B cell (primary cell): Measurements from ENCODE around the gene ELOVL3. TPM values are rescaled to one million over a fixed set of nuclear protein-coding genes. Genes with fewer than 3 reads are reported as not detected.
A peak's percentile ranks its signal among the peaks of the same experiment; 100 is the strongest.

Experiments used
- ATAC-seq: fragments of 200-7000 bp; cut with Tn5 transposase; one replicate; pipeline ENCODE4 v1.10.0; 2021; ENCODE audit warnings: low read depth, mild to moderate bottlenecking, moderate number of reproducible peaks, moderate library complexity
- CTCF ChIA-PET: fragments of 350-600 bp; sonication (Branson Sonifier 250); formaldehyde crosslinking; loops from one replicate; lab custom pipeline; 2021; ENCODE audit warnings: antibody characterized with exemption, inconsistent platforms; lab: Charles Lee
- POLR2A ChIA-PET: fragments of 350-600 bp; sonication (Branson Sonifier 250); formaldehyde crosslinking; loops from one replicate; lab custom pipeline; 2021; ENCODE audit warnings: antibody characterized with exemption; lab: Charles Lee
- DNase-seq: peaks from one replicate; pipeline ENCODE4 v3.0.0; 2013
- H2AFZ ChIP-seq: 2 replicates; pipeline ENCODE4 v1.6.1; 2012; ENCODE audit warnings: mild to moderate bottlenecking, low read depth, low read length; ENCODE audit not compliant: insufficient read depth, poor library complexity, severe bottlenecking
- H3K27ac ChIP-seq, 2 donors: 1 replicate in 1 of 2; 2 replicates in 1 of 2; pipeline ENCODE4 v1.5.1; 2012 to 2013; ENCODE audit warnings: low read length in 2 of 2, mild to moderate bottlenecking in 2 of 2, moderate library complexity in 1 of 2
- H3K27me3 ChIP-seq, 4 experiments: fragments of 200-600 bp in 1 of 4; sonication (generic) in 1 of 4; replicated peaks in 1 of 4; 1 replicate in 2 of 4; 2 replicates in 2 of 4; pipeline versions ENCODE4 v1.6.1 to v1.7.0; 2013 to 2016; ENCODE audit warnings: low read length in 3 of 4, mild to moderate bottlenecking in 2 of 4, mixed read lengths in 1 of 4, moderate library complexity in 1 of 4; ENCODE audit not compliant: insufficient read depth in 4 of 4, control insufficient read depth in 3 of 4; ENCODE audit errors: control extremely low read depth in 1 of 4
- H3K36me3 ChIP-seq, 2 experiments: replicated peaks in 1 of 2; 1 replicate in 1 of 2; 2 replicates in 1 of 2; pipeline versions ENCODE4 v1.6.1 to v1.7.1; 2013; ENCODE audit warnings: low read length in 1 of 2; ENCODE audit not compliant: insufficient read depth in 2 of 2, control insufficient read depth in 1 of 2; ENCODE audit errors: control extremely low read depth in 1 of 2, extremely low read depth in 1 of 2
- H3K4me1 ChIP-seq, 2 donors: fragments of 200-600 bp in 1 of 2; sonication (generic) in 1 of 2; 1 replicate in 1 of 2; 2 replicates in 1 of 2; pipeline versions ENCODE4 v1.5.1 to v1.6.1; 2013 to 2017; ENCODE audit warnings: low read length in 2 of 2; ENCODE audit not compliant: control insufficient read depth in 2 of 2, insufficient read depth in 2 of 2
- H3K4me2 ChIP-seq: replicated peaks from 2 replicates; pipeline ENCODE3; 2012; ENCODE audit warnings: mild to moderate bottlenecking, low read depth, low read length; ENCODE audit not compliant: poor library complexity, severe bottlenecking
- H3K4me3 ChIP-seq, 5 experiments: fragments of 200-600 bp in 1 of 5; sonication (generic) in 1 of 5; 1 replicate in 3 of 5; 2 replicates in 2 of 5; pipeline versions ENCODE4 v1.5.1 to v1.7.0; 2011 to 2016; ENCODE audit warnings: low read length in 4 of 5, mild to moderate bottlenecking in 4 of 5, low read depth in 2 of 5, control low read depth in 1 of 5, moderate library complexity in 1 of 5; ENCODE audit not compliant: insufficient read depth in 1 of 5; ENCODE audit errors: control extremely low read depth in 1 of 5, extremely low read depth in 1 of 5
- H3K79me2 ChIP-seq: fragments of 200-600 bp; sonication (generic); one replicate; pipeline ENCODE4 v1.6.0; 2016; ENCODE audit warnings: low read length; ENCODE audit not compliant: control insufficient read depth, insufficient read depth
- H3K9ac ChIP-seq: fragments of 200-600 bp; sonication (generic); 2 replicates; pipeline ENCODE4 v1.6.1; 2017; ENCODE audit warnings: mild to moderate bottlenecking, low read length, moderate library complexity
- H3K9me3 ChIP-seq, 3 donors: one replicate each; pipeline versions ENCODE4 v1.6.1 to v1.7.1; 2013; ENCODE audit warnings: low read length in 2 of 3; ENCODE audit not compliant: control insufficient read depth in 2 of 3, insufficient read depth in 1 of 3; ENCODE audit errors: control extremely low read depth in 1 of 3
- H4K20me1 ChIP-seq: 2 replicates; pipeline ENCODE4 v1.6.0; 2012; ENCODE audit warnings: mild to moderate bottlenecking, low read length; ENCODE audit not compliant: insufficient read depth, control insufficient read depth, poor library complexity, severe bottlenecking
- H3K27ac Mint-ChIP-seq: one replicate; pipeline ENCODE4 v1.8.0; 2021; ENCODE audit warnings: mixed read lengths
- H3K27me3 Mint-ChIP-seq: one replicate; pipeline ENCODE4 v1.8.0; 2021; ENCODE audit warnings: mixed read lengths
- H3K4me1 Mint-ChIP-seq: one replicate; pipeline ENCODE4 v1.8.0; 2021; ENCODE audit warnings: mixed read lengths
- H3K4me3 Mint-ChIP-seq: one replicate; pipeline ENCODE4 v1.8.0; 2021; ENCODE audit warnings: mixed read lengths
- H3K9me3 Mint-ChIP-seq: one replicate; pipeline ENCODE4 v1.8.0; 2022; ENCODE audit warnings: mixed read lengths; ENCODE audit not compliant: insufficient read depth
- CTCF ChIP-seq: fragments of 200-600 bp; IDR thresholded peaks from one replicate; pipeline ENCODE4 v1.8.0; 2022; ENCODE audit warnings: antibody characterized with exemption, mild to moderate bottlenecking
- EZH2 ChIP-seq: IDR thresholded peaks from 2 replicates; pipeline ENCODE4 v1.6.1; 2012; ENCODE audit warnings: borderline replicate concordance, low read depth, mild to moderate bottlenecking, moderate library complexity, low read length; ENCODE audit not compliant: insufficient read depth, poor library complexity, severe bottlenecking
- intact Hi-C: fragments of 100-400 bp; cut with micrococcal nuclease; formaldehyde crosslinking; loops from one replicate; pipeline ENCODE4 v1.10.0; 2022
- polyA plus RNA-seq: library from polyadenylated mRNA; depleted of rRNA; stranded (reverse); fragments of >200 nt; gene quantifications from 2 replicates; pipeline ENCODE4 v1.2.3, GENCODE V29; 2012
- total RNA-seq, 2 donors: library from RNA; stranded (reverse); fragments of 120-200 nt in 1 of 2; gene quantifications; 1 replicate in 1 of 2; 2 replicates in 1 of 2; pipeline versions ENCODE4 v1.2.3 to v1.2.4, GENCODE V29; 2013 to 2022

ELOVL3 gene
- total and polyA plus RNA-seq, 2 donors (not counting 1 experiment from before 2014, with no cell fraction given), result not detected

GRCh38 chr10:102267748-102268147 lies 41.6 kb downstream of the ELOVL3 start:
- no peaks in the 10 kb centered on the region for H3K9me3 Mint-ChIP-seq
- Histone ChIP-seq H3K9me3 (no peaks in the 10 kb centered on the region), H3K27me3 (no peaks in the 10 kb centered on the region), H3K27ac (no peak overlapping the region), H4K20me1 (peaks cover 52% of the 10 kb centered on the region), H3K79me2 (peaks cover 87% of the 10 kb centered on the region), H3K4me3 (no peak overlapping the region), H3K9ac (no peak overlapping the region), H3K4me1 (no peaks in the 10 kb centered on the region), H3K4me2 (no peak overlapping the region), H3K36me3 (peaks cover 1 to 28% of the 10 kb centered on the region in 2 experiments), H2AFZ (no peak overlapping the region)
- H3K4me1 Mint-ChIP-seq, result peaks cover 21% of the 10 kb centered on the region
- ATAC-seq (no peak), DNase-seq (no peak)
- CTCF ChIA-PET, result no interaction called here
- intact Hi-C loops, result no loop called here
- TF ChIP-seq EZH2 (no peak), CTCF (no peak)
- POLR2A ChIA-PET, result no interaction called here
- H3K4me3 Mint-ChIP-seq, result no peak overlapping the region
- H3K27me3 Mint-ChIP-seq, result no peaks in the 10 kb centered on the region
- peak overlapping the region; percentile 32 for H3K27ac Mint-ChIP-seq

- peaks cover 20% of the 10 kb centered on the region for H3K4me1 Mint-ChIP-seq
- Histone ChIP-seq H3K9ac (no peak overlapping the region), H4K20me1 (peaks cover 49% of the 10 kb centered on the region), H3K27me3 (no peaks in the 10 kb centered on the region), H3K4me1 (no peaks in the 10 kb centered on the region), H2AFZ (no peak overlapping the region), H3K4me3 (no peak overlapping the region), H3K27ac (no peak overlapping the region), H3K4me2 (no peak overlapping the region), H3K79me2 (peaks cover 87% of the 10 kb centered on the region), H3K9me3 (no peaks in the 10 kb centered on the region), H3K36me3 (peaks cover 0 to 21% of the 10 kb centered on the region in 2 experiments)
- ChIA-PET POLR2A (no interaction called here), CTCF (no interaction called here)
- no peaks in the 10 kb centered on the region for H3K27me3 Mint-ChIP-seq
- H3K9me3 Mint-ChIP-seq, result no peaks in the 10 kb centered on the region
- DNase-seq (no peak), ATAC-seq (no peak)
- peak overlapping the region; percentile 32 for H3K27ac Mint-ChIP-seq
- intact Hi-C loops, result no loop called here
- no peak overlapping the region for H3K4me3 Mint-ChIP-seq
- TF ChIP-seq EZH2 (no peak), CTCF (no peak)
Measured at GRCh38 chr10:102268375-102268888, 42.3 kb downstream of the ELOVL3 start.
